ENCODE data around the gene ERBB4. TPM values are rescaled to one million over a fixed set of nuclear protein-coding genes. Genes with fewer than 3 reads are reported as not detected.

The ERBB4 gene
- total and polyA plus RNA-seq, 2 of the 8 experiments (the other 6 are each of a cell fraction or from before 2014, with no cell fraction given), result 0.34 to 1.3 TPM

- ChIA-PET CTCF (ENCODE audit: partially characterized antibody) (interaction anchor here (0.6 to 1.5 kb wide), 8 partner anchors 10 to 1828 kb away, joined by 3 to 4 read pairs (median 3); no protein-coding TSS in a partner anchor), POLR2A (ENCODE audit: partially characterized antibody) (interaction anchor here (0.9 kb wide), 1 partner anchor 12 kb away, joined by 3 read pairs; no protein-coding TSS in a partner anchor)
- Histone ChIP-seq H3K14ac (ENCODE audit: insufficient read length) (no peak overlapping the region), H3K79me2 (ENCODE audit: control insufficient read depth in 1 of 2, insufficient read depth in 2 of 2, low read length in 2 of 2) (no peaks in the 10 kb centered on the region), H2BK12ac (ENCODE audit: low read depth, low read length) (no peak overlapping the region), H4K5ac (ENCODE audit: insufficient read length, low read depth, low read length) (no peak overlapping the region), H3K9ac (replicated peaks in 1 of 4; ENCODE audit: extremely low read depth in 1 of 4, low read depth in 3 of 4, low read length in 3 of 4) (peak overlapping the region in 1 of 4 experiments; percentile 39; a peak in 1 of 7 replicates), H3K56ac (replicated peaks; ENCODE audit: insufficient read length, low read depth, low read length) (no peak overlapping the region), H3K4ac (replicated peaks; ENCODE audit: insufficient read length, low read depth, low read length) (no peak overlapping the region), H3K23me2 (ENCODE audit: low read depth, low read length) (peaks cover 26% of the 10 kb centered on the region; the same call in 1 of the 2 replicates), H2BK5ac (ENCODE audit: low read depth, low read length) (no peak overlapping the region), H3K27ac (ENCODE audit: low read depth, low read length) (no peak overlapping the region), H3K36me3 (ENCODE audit: control insufficient read depth in 2 of 4, insufficient read depth in 4 of 4, low read length in 3 of 4) (no peaks in the 10 kb centered on the region), H3K4me2 (ENCODE audit: insufficient read depth in 1 of 2, low read depth in 2 of 2, low read length in 2 of 2) (peak overlapping the region; percentile 96 to 98), H3K18ac (ENCODE audit: extremely low read depth, low read length) (no peak overlapping the region), H3K79me1 (ENCODE audit: low read depth, low read length) (no peaks in the 10 kb centered on the region), H2BK120ac (replicated peaks; ENCODE audit: low read depth, low read length) (no peak overlapping the region), H2BK20ac (ENCODE audit: low read length) (no peak overlapping the region), H2AFZ (ENCODE audit: low read length) (no peak overlapping the region), H4K8ac (ENCODE audit: extremely low read depth, insufficient read depth, low read length) (no peak overlapping the region), H2AK5ac (ENCODE audit: low read depth, low read length) (no peak overlapping the region), H4K20me1 (replicated peaks in 1 of 2; ENCODE audit: control insufficient read depth in 1 of 2, insufficient read depth in 2 of 2, low read length in 2 of 2) (peaks cover 2% of the 10 kb centered on the region in 2 experiments), H3K9me3 (ENCODE audit: insufficient read depth in 2 of 2, low read depth in 1 of 2, low read length in 1 of 2) (no peaks in the 10 kb centered on the region), H3K4me1 (replicated peaks in 1 of 4; ENCODE audit: control insufficient read depth in 3 of 4, insufficient read depth in 4 of 4, low read length in 3 of 4) (peaks cover 2 to 6% (median 3%) of the 10 kb centered on the region in 4 experiments; a peak in 4 of 7 replicates), H3K27me3 (replicated peaks in 1 of 4; ENCODE audit: control insufficient read depth in 3 of 4, extremely low read depth in 1 of 4, insufficient read depth in 3 of 4, low read length in 3 of 4) (peaks cover 14 to 39% (median 36%) of the 10 kb centered on the region in 4 experiments), H4K91ac (replicated peaks; ENCODE audit: insufficient read length, low read length) (no peak overlapping the region), H2BK15ac (ENCODE audit: low read length) (no peak overlapping the region), H3K4me3 (ENCODE audit: extremely low read depth in 1 of 4, insufficient read depth in 2 of 4, low read depth in 3 of 4, low read length in 4 of 4) (peak overlapping the region; percentile 62 to 79 (median 70); a peak in 7 of 8 replicates), H3K23ac (ENCODE audit: insufficient read length) (no peak overlapping the region)
- DNase-seq (ENCODE audit: low read depth in 1 of 2, low spot score in 2 of 2) (peak in 1 of 2 experiments; percentile 59), FAIRE-seq (no peak)
- 4% methylated on average over 34 of the region's 34 CpGs; no CpG with 5 or more reads in 1 of the 2 experiments for WGBS, 2 experiments (ENCODE audit: extremely low coverage in 1 of 2, insufficient coverage in 1 of 2, insufficient read length in 1 of 2, insufficient replicate concordance in 2 of 2, low coverage in 1 of 2, low lambda C conversion rate in 2 of 2, missing lambda C conversion rate in 1 of 2)
- no peak for TF ChIP-seq FOSL1 (IDR thresholded peaks at IDR 0.05; ENCODE audit: insufficient read depth, low read depth, low read length)
- no peak for TF ChIP-seq SIN3A (conservative IDR thresholded peaks at IDR 0.05 in 1 of 2, IDR thresholded peaks at IDR 0.05 in 1 of 2; ENCODE audit: low read depth in 1 of 2, low read length in 2 of 2)
- no peak for TF ChIP-seq KDM5A (IDR thresholded peaks at IDR 0.05; ENCODE audit: low read length)
- no peak for TF ChIP-seq SP1 (IDR thresholded peaks at IDR 0.05; ENCODE audit: low read depth, low read length)
- no peak for TF ChIP-seq JUN (IDR thresholded peaks at IDR 0.05; ENCODE audit: low read depth, low read length)
- TF ChIP-seq ATF2 (IDR thresholded peaks at IDR 0.05; ENCODE audit: low read length), result no peak
- TF ChIP-seq CEBPB (IDR thresholded peaks at IDR 0.05; ENCODE audit: low read depth, low read length), result peak; percentile 6; the same call in 1 of the 2 replicates
Observed at GRCh38 chr2:212535996-212536816, 2.4 kb downstream of the ERBB4 start.
